Lower leg skin (tissue), 3 donors: ENCODE measurements around the gene KISS1.

Experiments used
- POLR2A ChIP-seq, 2 donors: fragments of 450-650 bp; IDR thresholded peaks; one replicate each; pipeline ENCODE4 v1.6.1; 2016 to 2017; ENCODE audit warnings: antibody characterized with exemption in 2 of 2, mild to moderate bottlenecking in 1 of 2, moderate library complexity in 1 of 2
- TF ChIP-seq, protein P1 (sequence below), 3 donors: fragments of 450-650 bp; IDR thresholded peaks; one replicate each; pipeline ENCODE4 v1.5.1; 2016; ENCODE audit warnings: antibody characterized with exemption in 3 of 3, mild to moderate bottlenecking in 3 of 3, moderate library complexity in 2 of 3

DNA sequence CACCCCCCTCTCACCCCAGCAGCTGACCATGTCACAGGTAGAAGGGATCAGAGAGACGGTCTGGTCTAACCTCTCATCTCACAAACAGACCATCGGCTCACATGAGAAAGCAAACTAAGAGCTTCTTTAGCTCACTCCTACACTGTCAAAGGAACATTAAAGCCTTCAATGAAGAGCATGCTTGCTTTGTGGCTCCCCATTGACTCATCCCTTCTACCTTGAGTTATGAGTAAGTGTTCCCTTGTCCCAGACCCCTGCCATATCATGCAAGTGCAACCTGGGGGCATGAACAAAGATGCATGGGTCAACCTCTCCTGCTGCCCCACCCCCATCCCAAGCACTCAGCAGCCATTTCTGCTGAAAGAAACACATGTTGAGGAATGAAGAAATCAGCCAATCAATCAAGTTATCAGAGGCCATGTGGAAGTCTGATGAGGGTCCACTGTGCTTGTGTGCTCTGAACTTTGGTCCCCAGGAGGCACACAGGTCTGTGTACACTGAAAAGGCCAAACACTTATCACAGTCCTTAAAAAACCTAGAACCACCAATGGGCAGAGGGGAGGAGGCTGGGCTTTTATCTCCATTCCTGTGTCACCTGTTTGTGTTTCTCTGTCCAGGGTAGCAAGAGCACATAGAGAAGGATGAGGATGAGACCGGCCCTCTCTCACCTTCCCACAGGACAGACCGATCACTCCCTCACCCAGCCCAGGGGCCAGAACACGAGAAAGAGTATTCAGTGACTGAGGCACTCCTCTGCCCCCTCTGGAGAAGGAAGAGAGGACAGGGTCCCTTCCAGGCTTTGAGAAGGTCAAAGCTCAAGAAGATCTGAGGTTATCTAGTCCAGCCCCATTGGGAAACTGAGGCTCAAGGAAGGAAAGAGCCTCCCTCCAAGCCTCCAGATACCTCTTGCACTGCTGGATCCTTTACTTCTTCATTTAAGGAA is 54.0 kb downstream of the KISS1 start:
- no peak for TF ChIP-seq POLR2A (IDR thresholded peaks at IDR 0.05)
- TF ChIP-seq, protein P1, sequence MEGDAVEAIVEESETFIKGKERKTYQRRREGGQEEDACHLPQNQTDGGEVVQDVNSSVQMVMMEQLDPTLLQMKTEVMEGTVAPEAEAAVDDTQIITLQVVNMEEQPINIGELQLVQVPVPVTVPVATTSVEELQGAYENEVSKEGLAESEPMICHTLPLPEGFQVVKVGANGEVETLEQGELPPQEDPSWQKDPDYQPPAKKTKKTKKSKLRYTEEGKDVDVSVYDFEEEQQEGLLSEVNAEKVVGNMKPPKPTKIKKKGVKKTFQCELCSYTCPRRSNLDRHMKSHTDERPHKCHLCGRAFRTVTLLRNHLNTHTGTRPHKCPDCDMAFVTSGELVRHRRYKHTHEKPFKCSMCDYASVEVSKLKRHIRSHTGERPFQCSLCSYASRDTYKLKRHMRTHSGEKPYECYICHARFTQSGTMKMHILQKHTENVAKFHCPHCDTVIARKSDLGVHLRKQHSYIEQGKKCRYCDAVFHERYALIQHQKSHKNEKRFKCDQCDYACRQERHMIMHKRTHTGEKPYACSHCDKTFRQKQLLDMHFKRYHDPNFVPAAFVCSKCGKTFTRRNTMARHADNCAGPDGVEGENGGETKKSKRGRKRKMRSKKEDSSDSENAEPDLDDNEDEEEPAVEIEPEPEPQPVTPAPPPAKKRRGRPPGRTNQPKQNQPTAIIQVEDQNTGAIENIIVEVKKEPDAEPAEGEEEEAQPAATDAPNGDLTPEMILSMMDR (IDR thresholded peaks at IDR 0.05), result no peak
